Umbilical cord (tissue), 2 donors: ENCODE results near the gene FRMD3. TPM values are rescaled to one million over a fixed set of nuclear protein-coding genes. Genes with fewer than 3 reads are reported as not detected.

Experiments
- DNase-seq: peaks from one replicate; pipeline ENCODE4 v3.0.0-alpha.2; 2015; ENCODE audit warnings: low spot score
- total RNA-seq: library from RNA; depleted of rRNA; stranded (reverse); fragments of >200 nt; gene quantifications from one replicate; pipeline ENCODE4 v1.2.3, GENCODE V29; 2014; ENCODE audit warnings: low replicate concordance; ENCODE audit not compliant: insufficient read depth

Gene FRMD3
- total RNA-seq, 1 donor from 2014 or later, result 51.3 TPM

GRCh38 chr9:83473488-83473971, 64.7 kb downstream of the FRMD3 start:
- no peak for DNase-seq

- DNase-seq, result no peak
These were observed 65.4 kb downstream of the FRMD3 start for GRCh38 chr9:83472764-83473163.

GRCh38 chr9:83472221-83472665, 66.0 kb downstream of the FRMD3 start:
- no peak for DNase-seq

GRCh38 chr9:83471241-83471640, 67.0 kb downstream of the FRMD3 start:
- DNase-seq, result no peak

GRCh38 chr9:83469722-83470121, 68.5 kb downstream of the FRMD3 start:
- peak; percentile 86 for DNase-seq

GRCh38 chr9:83468821-83469220, 69.4 kb downstream of the FRMD3 start:
- DNase-seq, result peak; percentile 65

- peak; percentile 40 for DNase-seq
These were observed 71.3 kb downstream of the FRMD3 start for GRCh38 chr9:83466877-83467276.

- DNase-seq, result no peak
These were observed 71.8 kb downstream of the FRMD3 start for GRCh38 chr9:83466351-83466750.

GRCh38 chr9:83459830-83460229, 78.4 kb downstream of the FRMD3 start:
- DNase-seq, result no peak

GRCh38 chr9:83458530-83458929, 79.7 kb downstream of the FRMD3 start:
- DNase-seq, result no peak

- DNase-seq, result no peak
These were observed 81.2 kb downstream of the FRMD3 start for GRCh38 chr9:83457005-83457404.

GRCh38 chr9:83456226-83456625, 82.0 kb downstream of the FRMD3 start:
- no peak for DNase-seq

GRCh38 chr9:83454076-83454475, 84.1 kb downstream of the FRMD3 start:
- DNase-seq, result no peak

GRCh38 chr9:83451308-83451707, 86.9 kb downstream of the FRMD3 start:
- no peak for DNase-seq

GRCh38 chr9:83449983-83450382, 88.2 kb downstream of the FRMD3 start:
- no peak for DNase-seq

GRCh38 chr9:83449166-83449565, 89.0 kb downstream of the FRMD3 start:
- DNase-seq, result peak; percentile 79

- no peak for DNase-seq
These were observed 89.6 kb downstream of the FRMD3 start for GRCh38 chr9:83448626-83449025.

GRCh38 chr9:83447351-83447750, 90.8 kb downstream of the FRMD3 start:
- no peak for DNase-seq

GRCh38 chr9:83445703-83446265, 92.4 kb downstream of the FRMD3 start:
- DNase-seq, result no peak

- DNase-seq, result peak; percentile 84
These were observed 94.1 kb downstream of the FRMD3 start for GRCh38 chr9:83444110-83444509.

- DNase-seq, result peak; percentile 84
These were observed 96.8 kb downstream of the FRMD3 start for GRCh38 chr9:83441390-83441789.

- peak; percentile 78 for DNase-seq
These were observed 97.6 kb downstream of the FRMD3 start for GRCh38 chr9:83440641-83441040.

- DNase-seq, result no peak
These were observed 102.9 kb downstream of the FRMD3 start for GRCh38 chr9:83435301-83435700.

GRCh38 chr9:83434254-83434653, 103.9 kb downstream of the FRMD3 start:
- DNase-seq, result no peak
